GM21529 (cell line): ENCODE measurements around the gene PPP2R5E.
A peak's percentile ranks its signal among the peaks of the same experiment; 100 is the strongest.

Experiments used
- ATAC-seq: cut with Tn5 transposase; IDR thresholded peaks from one replicate; pipeline ENCODE4 v1.9.1; 2021; ENCODE audit not compliant: unreplicated experiment

The PPP2R5E gene

DNA sequence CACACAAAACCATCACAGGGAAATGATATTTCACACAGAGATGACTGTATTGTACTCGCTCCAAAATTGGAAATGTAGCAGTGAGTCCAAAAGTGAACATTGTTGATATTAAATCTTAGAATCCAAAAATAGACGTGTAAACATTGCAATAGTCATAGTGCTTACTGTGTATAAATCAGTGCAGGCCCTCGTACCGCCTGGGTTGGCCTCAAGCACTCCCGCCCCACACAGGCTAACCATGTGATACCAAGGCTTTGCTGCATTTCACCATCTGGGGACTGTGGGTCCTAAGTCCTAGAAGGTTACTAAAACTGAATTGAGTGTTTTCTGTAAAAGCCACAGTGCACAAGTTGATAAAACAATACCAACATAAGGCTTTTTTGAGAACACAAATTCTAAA is 107.3 kb downstream of the PPP2R5E start:
- ATAC-seq, result no peak

DNA sequence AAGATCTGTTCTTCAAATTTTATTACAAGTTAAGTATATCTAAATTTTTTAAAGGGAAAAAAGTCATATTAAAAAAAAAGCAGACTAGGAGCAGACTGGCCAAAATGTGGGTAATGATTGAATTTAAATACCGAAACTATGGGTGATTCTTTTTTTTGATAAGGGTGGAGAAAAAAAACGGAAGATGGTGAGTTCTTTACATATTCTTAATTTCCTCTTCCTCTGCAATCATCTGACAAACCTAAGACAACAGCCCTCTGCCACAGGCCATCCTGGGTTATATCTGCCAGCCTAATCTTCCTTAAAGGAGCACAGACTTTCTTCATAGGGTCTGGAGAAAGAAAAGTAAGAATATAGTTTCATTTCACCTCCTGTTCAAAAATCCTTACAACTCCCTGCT is 108.0 kb downstream of the PPP2R5E start:
- no peak for ATAC-seq

DNA sequence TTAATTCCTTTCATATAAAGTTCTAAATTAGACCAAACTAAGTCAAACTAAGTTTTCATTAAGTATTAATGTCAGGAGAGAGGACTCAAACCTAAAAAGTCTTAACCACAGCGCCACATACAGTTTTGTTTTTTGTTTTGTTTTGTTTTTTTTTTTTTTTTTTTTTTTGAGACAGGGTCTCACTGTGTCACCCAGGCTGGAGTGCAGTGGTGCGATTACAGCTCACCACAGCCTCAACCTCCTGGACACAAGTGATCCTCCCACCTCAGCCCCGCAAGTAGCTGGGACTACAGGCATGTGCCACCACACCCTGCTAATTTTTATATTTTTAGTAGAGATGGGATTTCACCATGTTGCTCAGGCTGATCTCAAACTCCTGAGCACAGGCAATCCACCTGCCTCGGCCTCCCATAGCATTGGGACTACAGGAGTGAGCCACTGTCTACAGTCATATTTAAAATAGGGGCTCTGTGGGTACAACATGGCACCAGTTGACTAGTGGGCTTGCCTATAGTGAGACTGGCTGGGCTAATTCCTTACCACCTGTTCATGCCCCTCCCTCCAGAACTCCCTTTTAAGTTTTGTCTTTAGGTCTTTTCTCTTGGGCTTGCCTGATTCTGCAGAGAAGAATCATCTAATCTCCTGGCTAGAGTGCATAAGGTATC is 110.2 kb downstream of the PPP2R5E start:
- no peak for ATAC-seq

DNA sequence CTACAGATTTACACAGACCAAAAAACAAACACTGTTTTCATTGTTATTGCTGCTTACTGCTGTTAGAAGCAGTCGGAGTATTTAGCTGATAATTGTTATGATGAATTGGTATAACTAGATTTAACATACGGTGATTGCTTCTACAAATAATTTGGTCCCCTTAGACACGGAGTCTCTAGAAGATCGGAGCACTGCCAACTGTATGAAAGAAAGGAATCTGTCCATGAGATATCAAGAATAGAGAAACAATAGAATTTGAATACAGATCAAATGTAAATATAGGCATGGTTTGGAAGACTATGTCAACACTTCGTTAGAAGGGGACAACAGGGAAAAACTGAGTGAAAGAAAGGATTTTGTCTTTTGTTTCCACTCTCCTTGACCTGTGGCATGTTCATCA is 110.9 kb downstream of the PPP2R5E start:
- no peak for ATAC-seq

DNA sequence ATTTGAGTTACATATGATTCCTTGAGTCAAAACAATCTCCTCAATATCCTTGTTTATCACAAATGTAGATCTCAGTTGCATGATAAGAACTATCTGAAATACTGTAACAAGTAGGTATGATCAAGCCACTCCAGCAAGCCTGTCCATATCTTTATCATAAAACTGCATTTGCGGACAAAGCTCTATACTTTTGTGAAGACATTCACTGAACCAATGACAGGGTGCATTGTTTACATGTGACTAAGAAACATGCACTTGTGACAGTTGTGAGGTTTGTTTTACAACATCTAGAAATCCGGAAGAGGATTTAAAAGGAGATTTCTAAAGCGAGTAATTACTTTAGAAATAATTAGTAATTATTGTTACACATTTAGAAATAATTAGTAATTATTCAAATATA is 111.7 kb downstream of the PPP2R5E start:
- ATAC-seq, result no peak

DNA sequence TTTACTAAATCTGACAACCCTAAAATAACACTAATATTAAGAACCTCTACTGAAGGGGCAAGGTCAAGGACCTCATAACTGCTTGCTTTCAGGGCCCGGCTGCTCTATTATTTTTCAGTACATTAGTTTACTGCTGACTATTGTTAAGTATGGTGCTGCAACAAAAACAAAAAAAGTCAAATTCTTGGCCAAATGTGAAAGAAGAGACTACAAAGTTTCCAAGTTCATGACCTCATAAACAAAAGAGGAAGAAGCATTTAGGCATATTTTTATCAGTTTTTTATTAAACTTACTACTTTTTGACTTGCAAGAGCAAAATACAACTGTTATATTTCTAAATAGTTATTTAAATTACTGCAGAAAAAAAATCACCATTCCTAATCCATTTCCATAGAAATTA is 114.7 kb downstream of the PPP2R5E start:
- ATAC-seq, result no peak

DNA sequence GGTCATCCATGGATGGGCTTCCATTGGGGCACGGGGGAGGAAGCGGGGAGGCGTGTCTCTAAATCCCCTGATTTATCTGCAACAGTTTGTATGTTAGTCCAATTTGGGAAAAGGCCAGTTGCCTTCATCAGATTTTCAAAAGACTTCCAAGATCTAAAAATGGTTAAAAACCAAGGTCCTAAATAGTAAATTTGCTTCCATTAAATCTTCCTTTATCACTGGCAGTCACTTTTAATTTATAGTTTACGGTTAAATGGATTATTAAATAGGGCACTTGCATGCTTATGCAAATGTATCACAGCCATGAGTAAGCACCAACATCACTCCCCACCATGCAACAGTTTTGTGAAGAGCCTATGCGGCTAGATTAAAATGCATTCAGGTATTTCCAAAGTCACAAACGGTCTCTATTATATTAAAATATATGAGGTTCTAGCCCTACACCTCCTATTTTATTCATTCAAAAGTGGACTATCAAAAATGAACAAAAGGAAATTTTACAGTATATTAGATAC is 116.3 kb downstream of the PPP2R5E start:
- no peak for ATAC-seq

DNA sequence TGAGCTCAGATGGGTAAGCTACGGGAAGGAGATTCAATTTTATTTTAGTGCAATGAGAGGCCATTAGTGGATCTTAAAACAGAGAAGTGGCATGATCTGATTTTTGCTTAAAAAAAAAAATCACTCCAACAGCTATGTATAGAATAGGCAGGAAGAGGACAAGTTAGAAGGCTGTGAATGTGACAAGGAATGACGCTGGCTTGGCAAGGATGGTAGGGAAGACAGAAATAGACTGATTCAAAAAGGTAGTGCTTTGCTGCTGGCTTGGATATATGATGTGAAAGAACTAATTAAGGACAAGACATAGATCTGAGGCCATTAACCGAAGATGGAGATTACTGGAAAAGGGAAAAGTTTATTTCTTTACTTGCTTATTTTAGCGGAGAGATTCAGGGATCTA is 119.3 kb downstream of the PPP2R5E start:
- ATAC-seq, result no peak

DNA sequence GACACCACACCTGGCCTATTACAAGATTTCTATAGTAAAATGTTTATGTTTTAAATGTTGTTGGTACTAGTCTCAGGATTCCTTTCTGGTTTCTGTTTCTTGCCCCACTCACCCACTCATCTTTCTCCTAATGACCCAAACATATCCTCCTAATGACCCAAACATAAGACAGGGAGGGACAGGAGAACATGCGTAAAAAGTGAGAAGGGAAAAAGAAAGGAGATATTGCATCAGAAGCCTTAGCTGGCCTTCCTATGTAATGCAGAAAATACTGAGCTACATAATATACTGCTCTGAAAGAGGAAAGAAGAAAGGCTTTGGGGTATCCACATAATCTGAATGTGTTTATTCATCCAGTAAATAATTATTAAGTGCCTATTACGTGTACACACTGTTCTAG is 119.8 kb downstream of the PPP2R5E start:
- no peak for ATAC-seq

DNA sequence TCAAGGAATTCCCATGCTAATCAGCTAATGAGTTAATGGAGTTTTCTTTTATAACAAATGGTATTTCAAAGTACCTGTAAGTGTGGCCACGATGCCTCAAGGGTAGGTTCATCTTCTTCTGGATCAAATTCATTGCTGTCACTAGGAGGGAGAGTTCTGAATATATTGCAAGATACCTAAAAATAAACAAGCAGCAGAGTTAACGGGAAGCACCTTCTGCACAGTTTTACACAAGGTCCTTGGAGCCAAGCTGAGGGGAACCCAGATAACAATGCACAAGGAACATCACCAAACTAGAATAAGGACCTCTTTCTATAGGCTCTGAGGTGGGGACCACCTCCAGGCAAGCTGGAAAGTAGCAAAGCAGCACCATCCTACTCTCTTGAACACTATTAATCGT is 121.3 kb downstream of the PPP2R5E start:
- no peak for ATAC-seq

DNA sequence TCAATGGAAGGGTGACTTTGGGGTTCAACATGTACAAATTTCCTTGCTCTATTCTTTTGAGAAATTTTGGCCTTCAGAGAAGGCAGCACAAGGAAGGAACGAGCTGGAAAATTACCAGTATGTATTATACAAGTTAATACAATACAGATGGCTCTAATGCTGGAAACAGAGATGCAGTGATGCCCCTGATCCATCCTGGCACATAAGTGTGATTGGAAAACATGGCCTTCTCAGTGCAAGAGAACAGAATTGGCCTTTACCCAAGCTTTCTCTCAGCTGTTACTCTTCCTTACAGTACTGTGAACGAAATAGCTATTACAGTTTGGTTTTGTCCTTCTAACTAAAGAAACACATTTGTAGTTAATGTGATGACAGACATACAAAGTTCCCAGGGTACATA is 122.0 kb downstream of the PPP2R5E start:
- no peak for ATAC-seq

DNA sequence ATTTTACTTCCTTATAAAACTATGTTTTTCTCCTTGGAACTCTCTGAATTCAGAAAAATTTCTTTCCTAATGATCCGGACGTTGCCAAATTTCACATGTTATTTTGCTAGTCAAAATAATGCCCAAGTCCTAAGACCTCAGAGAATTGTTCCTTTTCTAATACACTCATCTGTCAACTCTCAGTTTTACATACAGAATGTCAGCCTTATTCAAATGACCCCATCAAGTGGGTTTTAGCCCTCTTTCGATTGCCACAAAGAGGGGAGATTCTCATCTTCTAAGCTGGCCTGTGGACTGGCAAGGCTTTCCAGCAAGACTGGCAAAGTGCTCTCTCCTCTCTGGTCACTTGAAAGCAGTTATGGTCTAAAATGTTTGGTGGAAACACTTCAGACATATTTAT is 125.2 kb downstream of the PPP2R5E start:
- ATAC-seq, result no peak

DNA sequence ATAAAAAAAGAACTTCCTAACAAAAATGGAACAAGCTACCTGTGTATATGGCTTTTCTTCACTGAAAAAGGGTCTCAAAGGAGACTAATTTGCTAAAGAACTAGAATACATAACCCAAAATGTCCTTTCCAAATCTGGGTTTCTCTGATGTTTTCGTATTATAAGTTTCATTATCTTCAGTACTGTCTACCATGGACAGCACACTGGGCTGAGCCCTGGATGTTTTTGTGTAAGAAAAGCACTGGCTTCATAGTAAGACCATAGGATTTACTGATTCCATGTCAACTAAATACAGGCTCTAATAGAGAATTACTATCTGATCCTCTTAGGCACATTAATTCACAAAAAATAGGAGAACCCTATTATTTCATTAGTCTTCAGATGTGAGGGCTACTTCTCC is 130.2 kb downstream of the PPP2R5E start:
- no peak for ATAC-seq

DNA sequence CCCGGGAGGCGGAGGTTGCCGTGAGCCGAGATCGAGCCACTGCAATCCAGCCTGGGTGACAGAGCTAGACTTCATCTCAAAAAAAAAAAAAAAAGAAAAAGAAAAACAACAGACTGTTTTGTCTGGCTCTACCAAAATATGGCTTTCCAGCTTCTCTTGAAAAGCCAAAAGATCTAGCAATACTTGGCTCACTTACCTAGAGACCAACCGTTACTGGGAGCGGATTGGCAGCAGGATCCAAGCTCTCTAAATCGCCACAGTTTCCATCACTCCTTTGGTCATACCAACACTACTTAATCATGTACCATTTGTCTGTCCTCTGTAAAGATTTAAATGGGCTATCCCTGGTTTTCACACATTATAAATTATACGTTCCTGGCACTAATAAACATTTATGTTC is 136.8 kb downstream of the PPP2R5E start:
- no peak for ATAC-seq

DNA sequence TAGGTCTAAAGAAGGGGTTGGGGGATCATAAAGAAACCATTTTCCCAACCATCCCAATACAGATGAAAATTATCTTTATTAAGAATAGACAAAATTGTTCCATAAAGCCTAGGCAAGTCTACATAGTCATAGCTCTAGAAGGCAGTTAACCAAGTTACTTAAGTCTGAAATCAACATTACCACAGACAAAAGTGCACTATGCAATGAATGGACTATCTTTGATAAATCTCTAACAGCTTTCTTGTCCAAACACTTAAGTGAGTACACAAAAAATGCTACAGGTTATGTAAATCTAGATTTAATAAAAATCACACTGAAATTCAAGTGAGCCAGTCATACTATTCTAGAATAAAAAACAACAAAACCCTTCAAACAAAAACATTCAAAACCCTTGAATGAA is 137.5 kb downstream of the PPP2R5E start:
- no peak for ATAC-seq

DNA sequence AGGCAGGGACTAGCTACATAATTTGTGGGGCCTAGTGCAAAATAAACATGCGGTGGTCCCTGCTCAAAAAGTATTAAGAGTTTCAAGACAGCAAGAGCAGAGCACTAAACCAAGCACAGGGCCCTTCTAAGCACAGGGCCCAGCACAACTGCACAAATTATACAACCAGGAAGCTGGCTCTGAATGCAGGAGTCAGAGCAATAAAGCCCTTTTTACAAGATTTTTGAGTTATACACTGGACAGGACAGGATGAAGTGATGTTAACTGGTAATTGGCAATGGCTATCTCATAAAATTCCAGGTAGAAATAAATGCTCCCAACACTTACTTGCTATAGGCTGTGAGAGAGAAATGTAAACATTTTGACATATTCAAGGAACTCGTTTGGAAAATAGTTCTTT is 138.3 kb downstream of the PPP2R5E start:
- ATAC-seq, result no peak

DNA sequence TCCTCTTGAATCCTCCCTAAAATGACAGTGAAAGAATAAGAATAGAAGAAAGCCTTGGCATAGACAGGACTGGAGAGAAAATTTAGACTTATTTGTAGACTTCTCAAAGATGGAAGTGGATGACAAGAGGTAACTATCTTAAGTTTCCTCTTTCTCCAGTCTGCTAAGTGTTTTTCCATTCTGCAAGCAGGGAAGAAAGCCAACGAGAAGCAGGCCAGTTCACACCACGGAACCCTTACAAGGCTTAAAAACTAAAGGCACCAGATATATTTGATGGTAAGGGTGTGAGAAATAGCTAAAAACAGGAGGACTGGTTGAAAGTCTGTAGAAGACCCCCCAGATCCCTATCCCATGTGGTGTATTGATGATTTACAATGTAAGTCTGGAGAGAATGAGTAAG is 141.5 kb downstream of the PPP2R5E start:
- ATAC-seq, result no peak

DNA sequence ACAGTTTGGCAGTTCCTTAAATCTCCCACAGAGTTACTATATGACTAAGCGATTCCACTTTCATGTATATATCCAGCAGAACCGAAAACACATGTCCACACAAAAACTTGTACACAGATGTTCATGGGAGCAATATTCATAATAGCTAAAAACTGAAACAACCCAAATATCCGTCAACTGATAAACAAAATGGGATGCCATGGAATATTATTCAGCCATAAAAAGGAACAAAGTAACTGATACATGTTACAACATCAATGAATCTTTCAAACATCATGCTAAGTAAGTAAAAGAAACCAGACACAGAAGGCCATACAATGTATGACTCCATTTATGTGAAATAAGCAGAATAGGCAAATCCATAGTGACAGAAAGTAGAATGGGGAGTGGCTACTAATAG is 144.2 kb downstream of the PPP2R5E start:
- no peak for ATAC-seq

DNA sequence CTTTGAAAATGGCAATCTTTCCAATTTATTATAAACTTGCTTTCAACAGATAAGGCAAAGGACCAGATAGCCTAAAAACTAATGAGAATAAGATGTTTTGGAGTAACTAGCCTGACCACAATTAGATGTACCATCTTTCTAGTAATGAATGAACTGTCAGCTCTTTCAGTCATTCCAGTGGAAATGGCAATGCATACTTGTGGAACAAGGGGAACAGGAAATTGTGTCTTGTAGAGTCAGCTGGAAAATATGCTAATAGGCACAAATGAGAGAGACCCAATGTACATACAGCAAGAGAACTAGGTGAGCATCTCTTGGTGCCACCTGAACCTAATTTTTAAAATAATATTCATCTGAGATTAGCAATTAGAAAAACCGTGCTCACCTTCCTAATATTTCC is 148.3 kb downstream of the PPP2R5E start:
- no peak for ATAC-seq

DNA sequence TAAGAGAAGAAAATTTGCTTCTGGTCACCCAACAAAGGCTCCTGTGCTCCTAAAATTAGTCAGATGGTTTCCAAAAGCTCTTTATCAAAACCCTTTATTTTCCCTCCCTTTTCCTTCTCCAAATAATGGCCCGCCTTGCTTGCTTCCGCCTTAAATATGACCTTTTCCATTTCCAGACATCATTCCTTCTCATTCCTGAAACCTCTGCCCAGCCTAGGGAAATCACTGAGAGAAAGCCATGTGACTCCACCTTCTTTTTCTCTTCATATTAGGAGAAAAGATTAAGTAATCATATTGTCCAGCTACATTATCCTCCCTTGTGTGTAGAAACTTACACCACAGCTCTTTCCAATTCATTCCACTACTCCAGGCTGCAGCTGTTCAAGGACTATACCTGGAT is 148.7 kb downstream of the PPP2R5E start:
- no peak for ATAC-seq

DNA sequence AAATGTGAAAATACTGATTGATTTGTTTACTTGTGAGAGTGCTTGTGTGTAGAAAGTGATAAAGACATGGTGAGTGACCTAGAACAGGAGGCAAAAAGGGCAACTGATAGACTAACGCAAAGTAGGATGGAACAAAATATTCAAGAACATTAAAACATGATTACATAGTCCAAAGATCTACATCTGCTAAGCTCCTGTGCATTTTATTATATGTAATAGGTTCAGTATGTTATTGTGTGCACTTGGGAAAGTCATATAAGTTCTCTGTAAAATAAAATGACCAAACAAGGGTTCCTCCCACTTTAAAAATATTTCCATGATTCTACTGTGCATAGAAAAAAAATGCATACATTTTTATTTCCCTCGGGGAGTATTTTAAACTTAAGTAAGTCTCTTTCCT is 150.2 kb downstream of the PPP2R5E start:
- no peak for ATAC-seq

DNA sequence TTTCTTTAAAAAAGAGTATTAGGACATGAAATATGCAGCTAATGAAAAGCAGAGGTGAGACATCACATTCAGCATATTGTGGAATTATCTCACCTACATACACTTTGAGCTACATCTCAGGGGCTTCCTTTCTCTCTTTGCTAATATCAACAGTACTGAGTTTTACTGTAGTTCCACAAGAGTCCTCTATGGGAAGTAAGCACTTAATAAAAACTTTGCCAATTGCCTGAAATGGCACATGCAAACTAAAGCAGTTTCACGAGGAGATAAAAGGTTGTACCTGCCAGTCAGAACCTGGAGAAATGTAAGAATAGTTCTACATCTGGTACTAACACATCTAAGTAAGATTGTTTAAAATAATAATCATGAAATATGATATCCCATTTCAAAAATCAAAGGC is 150.9 kb downstream of the PPP2R5E start:
- ATAC-seq, result no peak

DNA sequence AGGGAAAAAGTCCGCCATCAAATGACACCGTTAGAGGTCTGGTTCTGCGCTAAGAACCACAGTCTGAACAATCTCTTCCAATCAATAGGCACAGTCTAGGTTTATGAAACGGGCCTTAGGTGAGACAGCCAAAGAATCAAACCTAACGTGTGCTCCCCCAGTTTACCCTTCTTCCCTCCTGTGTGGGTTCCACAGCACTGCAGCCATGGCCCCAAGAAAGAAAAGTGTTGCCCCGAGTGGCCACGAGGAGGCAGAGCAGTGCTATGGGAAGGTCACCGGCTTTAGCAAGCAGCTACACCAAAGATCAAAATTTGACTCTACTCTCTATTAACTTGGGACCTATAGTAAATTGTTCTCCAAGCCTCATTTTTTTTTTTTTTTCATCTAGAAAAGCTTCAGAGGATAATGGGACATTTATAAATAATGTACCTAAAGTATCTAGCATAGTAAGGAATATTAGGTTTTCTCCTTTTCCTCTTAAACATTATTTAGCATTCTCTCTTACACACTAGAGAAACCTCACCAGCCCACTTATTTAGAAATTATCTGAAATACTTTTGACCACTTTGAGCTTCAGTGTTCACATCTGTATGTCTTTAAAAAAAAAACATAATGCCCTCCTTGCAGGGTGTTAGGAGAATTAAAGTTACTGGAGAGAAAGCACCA is 154.3 kb downstream of the PPP2R5E start:
- ATAC-seq, result peak; percentile 75
